KBM-7 (cell line): ENCODE results near the gene POU3F4.
A peak's percentile ranks its signal among the peaks of the same experiment; 100 is the strongest.

ENCODE experiments used
- DNase-seq: peaks from one replicate; pipeline ENCODE4 v3.0.0-alpha.2; 2015
- in situ Hi-C: fragments of 300-500 bp; cut with MboI; formaldehyde crosslinking; loops from 2 replicates; pipeline ENCODE4 v1.14.3; 2020; ENCODE audit warnings: low sequenced_read_pairs, low pct_unique_long_range_greater_than_20kb, mixed read lengths

Gene POU3F4

GRCh38 chrX:83508006-83508405 is at the start of gene POU3F4:
POU3F4 (plus strand) TSS chrX:83508290; CDS start chrX:83508325, 35 bp downstream.
- no peak for DNase-seq
- in situ Hi-C loops = no loop called here

DNA sequence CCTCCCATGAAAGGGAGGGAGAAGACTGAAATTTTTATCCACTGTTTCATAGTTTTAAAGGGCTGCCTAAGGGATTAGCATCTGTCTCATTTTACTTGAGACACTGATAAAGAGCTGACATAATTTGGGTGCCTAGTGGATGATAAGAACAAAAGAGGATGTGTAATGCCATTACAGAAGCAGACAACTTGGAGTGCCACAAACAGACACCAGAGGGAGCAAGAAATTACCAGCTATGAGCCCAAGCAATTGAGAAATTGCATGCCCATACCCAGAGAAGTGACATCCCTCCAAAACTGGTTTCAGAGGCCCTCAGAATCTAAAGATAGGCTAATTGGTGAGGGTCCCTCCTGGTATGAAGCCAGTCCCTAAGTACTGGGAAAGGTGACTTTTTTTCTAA is 38.5 kb upstream of the POU3F4 start:
- peak; percentile 68 for DNase-seq
- in situ Hi-C loops = no loop called here

- no peak for DNase-seq
- in situ Hi-C loops = no loop called here
Observed at GRCh38 chrX:83495898-83496297, 12.2 kb upstream of the POU3F4 start.

DNA sequence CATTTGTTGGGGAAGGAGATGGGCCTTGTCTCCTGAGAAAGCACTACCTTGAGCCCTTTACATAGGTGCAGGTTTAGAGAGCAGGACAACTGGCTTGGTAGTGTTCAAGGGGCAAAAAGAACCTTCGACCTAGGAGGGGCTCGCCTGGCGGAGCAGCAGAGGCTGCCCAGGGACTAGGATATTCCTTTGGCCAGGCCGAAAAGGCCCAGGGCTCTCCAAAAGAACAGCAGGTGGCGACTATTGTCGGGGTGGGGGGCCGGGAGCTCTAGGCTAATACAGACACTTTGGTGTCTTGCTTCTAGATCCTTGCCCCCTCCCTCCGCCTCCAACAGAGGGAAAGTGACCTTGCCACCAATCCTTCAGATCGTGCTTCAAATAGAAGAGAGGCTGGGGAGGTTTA is 7.1 kb upstream of the POU3F4 start:
- in situ Hi-C loops = no loop called here
- no peak for DNase-seq

DNA sequence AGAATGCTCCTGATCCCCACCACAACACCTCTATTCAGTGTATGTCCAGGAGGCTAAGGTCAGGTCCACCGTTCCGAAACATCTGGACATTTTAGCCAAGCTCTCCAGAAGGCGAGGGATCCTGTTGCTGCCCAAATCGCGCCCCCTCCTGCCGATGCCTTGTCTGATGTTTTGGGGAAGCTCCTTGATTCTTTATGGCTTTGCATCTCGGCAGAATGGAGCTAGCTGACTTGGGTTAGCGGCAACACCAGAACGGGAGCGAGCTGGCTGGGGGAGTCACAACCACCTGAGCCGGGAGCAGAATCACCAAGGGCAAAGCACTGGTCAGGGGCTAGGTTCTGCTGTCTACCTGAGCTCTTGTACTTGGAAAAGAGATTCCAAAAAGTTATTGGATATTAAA is 6.6 kb upstream of the POU3F4 start:
- no peak for DNase-seq
- in situ Hi-C loops = no loop called here

- DNase-seq = no peak
- in situ Hi-C loops = no loop called here
Observed at GRCh38 chrX:83504721-83505479, 3.2 kb upstream of the POU3F4 start.

- in situ Hi-C loops = no loop called here
- DNase-seq = no peak
Observed at GRCh38 chrX:83508526-83509253, 600 bp downstream of the POU3F4 start.

GRCh38 chrX:83509254-83509801 is 1.2 kb downstream of the POU3F4 start:
- DNase-seq = no peak
- in situ Hi-C loops = no loop called here

DNA sequence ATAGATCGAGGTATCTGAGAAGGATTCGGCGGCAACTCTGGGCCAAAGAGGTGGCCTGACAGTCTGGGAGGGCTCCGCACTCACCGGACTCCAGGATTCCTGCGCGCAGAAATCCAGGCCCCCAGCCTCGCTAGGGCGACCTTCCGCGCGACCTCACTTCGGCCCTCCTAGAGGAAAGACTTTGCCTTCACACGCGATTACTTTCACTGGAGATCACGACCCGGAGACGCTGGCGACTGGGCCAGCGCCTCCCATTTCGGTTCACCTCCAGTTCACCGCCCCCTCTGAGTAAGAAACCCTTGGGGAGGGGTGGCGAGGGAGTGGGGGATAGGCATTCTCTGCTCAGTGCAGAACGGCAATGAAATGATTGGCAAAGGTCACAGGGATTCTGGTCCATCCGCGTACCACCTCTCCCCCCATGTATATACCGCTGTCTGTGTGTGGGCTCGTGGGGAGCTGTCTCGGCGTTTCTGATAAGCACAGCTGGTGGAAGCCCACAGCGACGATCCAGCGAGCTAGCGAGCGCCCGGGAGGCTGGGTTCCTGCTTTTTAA is 2.5 kb downstream of the POU3F4 start:
- in situ Hi-C loops = no loop called here
- no peak for DNase-seq

- in situ Hi-C loops = no loop called here
- DNase-seq = no peak
Observed at GRCh38 chrX:83511208-83511607, 3.1 kb downstream of the POU3F4 start.

- in situ Hi-C loops = no loop called here
- no peak for DNase-seq
Observed at GRCh38 chrX:83512111-83512510, 4.0 kb downstream of the POU3F4 start.

- in situ Hi-C loops = no loop called here
- no peak for DNase-seq
Observed at GRCh38 chrX:83516597-83516996, 8.5 kb downstream of the POU3F4 start.

DNA sequence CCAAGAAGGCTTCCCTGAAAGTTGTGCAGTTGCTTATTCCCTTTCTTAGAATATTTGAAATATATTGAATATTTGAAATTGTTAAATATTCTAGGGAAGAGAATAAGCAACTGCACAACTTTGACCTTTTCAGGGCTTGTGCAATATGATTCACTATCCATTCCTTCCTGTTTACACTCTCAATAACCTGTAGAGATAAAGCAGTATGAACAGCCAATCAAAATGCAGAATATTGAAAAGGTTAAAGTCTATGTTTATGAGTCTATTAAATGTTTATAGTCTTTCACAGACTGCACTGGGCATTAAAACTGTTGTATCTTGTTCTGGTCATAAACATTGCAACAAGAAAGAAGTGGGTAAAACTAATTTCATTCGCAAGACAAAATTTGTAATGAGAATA is 13.8 kb downstream of the POU3F4 start:
- in situ Hi-C loops = no loop called here
- DNase-seq = no peak

- no peak for DNase-seq
- in situ Hi-C loops = no loop called here
Observed at GRCh38 chrX:83529950-83530349, 21.9 kb downstream of the POU3F4 start.

GRCh38 chrX:83535417-83536196 is 27.5 kb downstream of the POU3F4 start:
- in situ Hi-C loops = no loop called here
- DNase-seq = no peak
